G401 (cell line): ENCODE data around the gene PCDHA2. TPM values are rescaled to one million over a fixed set of nuclear protein-coding genes. Genes with fewer than 3 reads are reported as not detected.
"Not testable (repeated sequence)": the region's sequence is repeated elsewhere in the genome, so short reads cannot be mapped to it uniquely, and the experiment has no call there.

ENCODE experiments used
- DNase-seq: peaks from one replicate; pipeline ENCODE4 v3.0.0-alpha.2; 2015; ENCODE audit warnings: low spot score
- in situ Hi-C: cut with HindIII; loops from 2 replicates; pipeline ENCODE4 v1.10.0; 2016; ENCODE audit warnings: low sequenced_read_pairs, mixed read lengths
- total RNA-seq: library from RNA; depleted of rRNA; stranded (reverse); fragments of >200 nt; shearing (Covaris generic); gene quantifications from 2 replicates; pipeline ENCODE4 v1.2.3, GENCODE V29; 2014; rRNA removed

The PCDHA2 gene
- total RNA-seq = not detected in 2 replicates

GRCh38 chr5:140794595-140795258, at the start of gene PCDHA2:
Gene PCDHA2, plus strand, starts transcription at chr5:140794852.
- in situ Hi-C loops = no loop called here
- no peak for DNase-seq

GRCh38 chr5:140753561-140753960, 41.1 kb upstream of the PCDHA2 start:
- in situ Hi-C loops = no loop called here
- DNase-seq = no peak

- no peak for DNase-seq
- in situ Hi-C loops = no loop called here
These were observed 30.3 kb upstream of the PCDHA2 start for GRCh38 chr5:140764177-140764973.

- in situ Hi-C loops = no loop called here
- DNase-seq = no peak
These were observed 27.2 kb upstream of the PCDHA2 start for GRCh38 chr5:140767444-140767843.

- no peak for DNase-seq
- in situ Hi-C loops = no loop called here
These were observed 14.1 kb upstream of the PCDHA2 start for GRCh38 chr5:140780512-140780911.

- peak; percentile 24 for DNase-seq
- in situ Hi-C loops = no loop called here
These were observed 8.6 kb upstream of the PCDHA2 start, which contains the start of gene PCDHA1 for GRCh38 chr5:140785905-140786686. Gene PCDHA1, plus strand, starts transcription at chr5:140786140.

- DNase-seq, in situ Hi-C loops: not testable (repeated sequence)
These were observed 7.2 kb upstream of the PCDHA2 start for GRCh38 chr5:140787422-140787821.

GRCh38 chr5:140787849-140788504, 6.7 kb upstream of the PCDHA2 start:
- DNase-seq, in situ Hi-C loops: not testable (repeated sequence)

GRCh38 chr5:140791089-140791488, 3.6 kb upstream of the PCDHA2 start:
- DNase-seq = no peak
- in situ Hi-C loops = no loop called here

GRCh38 chr5:140795259-140795641, 598 bp downstream of the PCDHA2 start:
- DNase-seq = peak; percentile 8
- in situ Hi-C loops = no loop called here

GRCh38 chr5:140796072-140796717, 1.5 kb downstream of the PCDHA2 start:
- DNase-seq, in situ Hi-C loops: not testable (repeated sequence)

- in situ Hi-C loops = no loop called here
- no peak for DNase-seq
These were observed 2.1 kb downstream of the PCDHA2 start for GRCh38 chr5:140796718-140797095.

GRCh38 chr5:140800816-140801493, 6.3 kb downstream of the PCDHA2 start, which contains the start of gene PCDHA3:
Gene PCDHA3, plus strand, starts transcription at chr5:140801057.
- DNase-seq = peak; percentile 22

GRCh38 chr5:140801494-140801841, 6.8 kb downstream of the PCDHA2 start:
- in situ Hi-C loops = no loop called here
- DNase-seq = peak; percentile 6

More at GRCh38 chr5:140800816-140801493, 6.3 kb downstream of the PCDHA2 start, which contains the start of gene PCDHA3:
- in situ Hi-C loops = no loop called here

- in situ Hi-C loops, DNase-seq: not testable (repeated sequence)
These were observed 7.7 kb downstream of the PCDHA2 start for GRCh38 chr5:140802381-140802780.

GRCh38 chr5:140802781-140803271, 8.2 kb downstream of the PCDHA2 start:
- in situ Hi-C loops = no loop called here
- no peak for DNase-seq

- DNase-seq = peak; percentile 63
- in situ Hi-C loops = no loop called here
These were observed 12.5 kb downstream of the PCDHA2 start, which contains the start of gene PCDHA4 for GRCh38 chr5:140806834-140807775. Gene PCDHA4, plus strand, starts transcription at chr5:140807068.
